Stimulated activated CD4-positive, alpha-beta T cell treated with anti-CD3 and anti-CD28 coated beads, Interleukin-4, amount 100 ng/mL, for 48 hours (primary cell): ENCODE results near the gene PITPNC1.
"Not testable (repeated sequence)": the region's sequence is repeated elsewhere in the genome, so short reads cannot be mapped to it uniquely, and the experiment has no call there.

Experiments
- DNase-seq, 2 donors: peaks; one replicate each; pipeline ENCODE4 v3.0.0-alpha.2; 2020; ENCODE audit warnings: low read depth in 2 of 2

The PITPNC1 gene

DNA sequence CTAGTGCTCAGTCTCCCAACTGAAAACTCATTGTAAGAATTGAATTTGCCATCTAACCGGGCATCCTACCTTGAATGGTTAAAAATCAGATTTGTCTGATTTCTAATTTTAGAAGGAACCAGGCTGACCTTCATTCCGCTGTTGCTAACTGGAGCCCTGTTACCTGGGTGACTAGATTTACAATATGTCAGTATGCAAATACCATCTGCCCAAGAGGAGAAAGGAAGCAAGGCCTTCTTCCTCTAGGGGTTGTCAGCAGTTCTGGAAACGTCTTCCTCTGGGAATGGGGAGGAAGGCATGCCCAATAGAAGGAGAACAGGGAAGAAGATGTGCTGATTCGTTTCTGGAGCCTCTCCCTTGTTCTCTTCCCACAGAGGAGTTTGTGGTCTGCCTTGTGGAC is 137.9 kb downstream of the PITPNC1 start:
- no peak for DNase-seq

DNA sequence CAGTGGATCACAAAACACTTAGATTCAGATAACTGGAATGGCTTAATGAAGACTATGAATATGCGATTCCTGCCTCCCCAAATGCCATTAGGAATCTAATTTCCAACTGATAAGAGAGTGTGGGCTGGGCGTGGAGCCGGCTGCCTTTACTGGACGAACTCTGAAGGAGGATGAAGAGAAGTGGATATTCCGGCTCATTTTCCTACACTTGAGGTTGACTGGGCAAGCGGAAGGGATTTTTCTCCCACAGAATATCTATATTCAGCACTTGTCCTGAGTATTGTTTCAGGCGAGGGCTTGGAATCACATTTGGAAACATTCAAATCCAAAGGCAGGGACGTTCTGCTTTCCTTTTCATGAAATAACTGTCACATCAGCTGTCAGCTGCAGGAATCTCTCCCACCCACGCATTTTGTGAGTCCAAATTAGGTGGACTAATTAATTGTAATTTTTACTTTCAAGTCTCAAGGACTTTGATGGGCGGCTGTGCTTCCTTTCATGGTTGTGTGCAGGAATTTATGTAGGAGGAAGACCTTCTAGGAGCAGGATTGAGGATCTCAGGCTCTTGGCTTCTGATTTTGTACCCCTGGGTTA is 138.5 kb downstream of the PITPNC1 start:
- DNase-seq = no peak

DNA sequence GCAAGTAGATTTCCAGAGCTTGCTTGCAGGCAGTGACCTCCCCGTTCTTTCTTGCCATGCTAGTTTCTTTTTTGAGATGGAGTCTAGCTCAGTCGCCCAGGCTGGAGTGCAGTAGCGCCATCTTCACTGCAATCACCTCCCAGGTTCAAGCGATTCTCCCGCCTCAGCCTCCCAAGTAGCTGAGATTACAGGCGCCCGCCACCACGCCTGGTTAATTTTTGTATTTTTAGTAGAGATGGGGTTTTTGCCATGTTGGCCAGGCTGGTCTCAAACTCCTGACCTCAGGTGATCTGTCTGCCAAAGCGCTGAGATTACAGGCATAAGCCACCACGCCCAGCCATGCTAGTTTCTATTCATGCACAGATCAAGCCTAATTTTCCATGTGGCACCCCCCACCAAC is 139.5 kb downstream of the PITPNC1 start:
- DNase-seq = not testable (repeated sequence)

DNA sequence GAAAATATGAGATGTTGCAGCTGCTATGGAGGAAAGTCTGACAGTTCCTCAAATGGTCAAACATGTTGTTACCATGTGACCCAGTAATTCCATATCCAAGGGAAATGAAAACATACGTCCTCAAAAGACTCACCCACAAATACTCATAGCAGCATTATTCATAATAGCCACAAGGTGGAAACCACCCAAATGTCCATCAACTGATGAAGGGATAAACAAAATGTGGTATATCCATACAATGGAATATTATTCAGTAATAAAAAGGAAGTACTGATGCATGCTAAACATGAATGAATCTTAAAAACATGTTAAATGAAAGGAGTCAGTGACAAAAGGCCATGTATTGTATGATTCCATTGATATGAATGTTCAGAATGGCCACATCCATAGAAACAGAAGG is 140.2 kb downstream of the PITPNC1 start:
- no peak for DNase-seq

DNA sequence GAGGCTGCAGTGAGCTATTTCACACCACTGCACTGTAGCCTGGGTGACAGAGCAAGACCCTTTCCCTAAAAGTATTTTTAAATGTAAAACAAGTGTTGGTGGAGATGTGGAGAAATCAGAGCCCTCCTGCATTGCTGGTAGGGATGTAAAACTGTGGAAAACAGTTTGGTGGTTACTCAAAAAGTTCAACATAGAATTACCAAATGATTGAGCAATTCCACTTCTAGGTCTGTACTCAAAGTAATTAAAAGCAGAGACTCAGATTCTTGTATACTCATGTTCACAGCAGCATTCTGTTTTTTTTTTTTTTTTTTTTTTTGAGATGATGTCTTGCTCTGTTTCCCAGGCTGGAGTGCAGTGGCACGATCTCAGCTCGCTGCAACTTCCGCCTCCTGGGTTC is 141.8 kb downstream of the PITPNC1 start:
- DNase-seq = no peak

DNA sequence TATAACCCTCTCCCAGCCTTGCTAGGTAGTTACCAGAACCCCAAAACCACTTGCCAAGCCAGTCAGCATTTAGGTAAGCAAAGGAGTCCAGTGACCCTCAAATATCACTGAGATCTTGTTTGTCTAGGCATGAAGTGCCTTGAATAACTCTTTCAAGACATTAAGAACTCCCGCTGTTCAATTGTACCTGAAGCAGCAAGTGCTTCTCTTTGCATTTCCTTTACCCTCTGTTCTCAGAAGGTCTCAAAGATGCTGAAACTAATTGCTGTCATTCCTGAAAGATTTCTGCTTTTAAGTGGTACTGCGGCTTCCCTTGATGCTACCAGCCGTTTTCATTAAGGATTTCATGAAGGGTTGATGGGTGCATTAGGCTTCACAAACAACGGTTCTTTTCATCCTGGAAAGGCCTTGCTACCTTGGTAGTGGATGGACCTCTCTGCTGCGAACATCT is 142.7 kb downstream of the PITPNC1 start:
- DNase-seq = no peak

DNA sequence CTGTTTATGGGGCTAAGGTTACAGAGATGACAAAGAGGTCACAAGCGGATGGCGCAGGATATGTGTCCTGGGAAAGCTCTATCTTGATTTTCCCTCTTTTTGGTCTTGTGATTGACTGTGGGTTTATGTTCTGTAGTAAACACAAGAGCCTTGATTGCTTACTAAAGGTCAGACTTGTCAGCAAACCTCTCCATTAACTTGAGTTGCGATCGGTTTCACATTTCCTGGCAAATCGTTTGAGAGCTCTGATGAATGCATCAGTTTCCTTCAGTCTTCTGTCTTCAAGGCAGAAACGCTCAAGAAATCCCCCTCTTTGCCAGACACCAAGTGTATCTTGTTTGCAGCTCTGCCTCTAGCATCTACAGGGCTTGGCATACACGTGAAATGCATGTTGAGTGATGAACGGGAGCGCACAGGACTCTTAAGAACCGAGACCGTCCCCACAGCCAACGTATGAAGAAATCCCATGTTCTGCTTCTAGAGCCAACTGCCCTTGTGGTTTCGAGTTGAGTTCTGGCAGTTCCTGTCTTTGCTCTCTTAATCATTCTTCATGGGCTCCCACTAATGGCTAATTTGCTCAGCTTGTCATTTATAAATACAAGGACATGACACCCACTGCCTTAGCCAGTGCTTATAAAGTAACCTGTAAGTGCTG is 143.3 kb downstream of the PITPNC1 start:
- DNase-seq = no peak

DNA sequence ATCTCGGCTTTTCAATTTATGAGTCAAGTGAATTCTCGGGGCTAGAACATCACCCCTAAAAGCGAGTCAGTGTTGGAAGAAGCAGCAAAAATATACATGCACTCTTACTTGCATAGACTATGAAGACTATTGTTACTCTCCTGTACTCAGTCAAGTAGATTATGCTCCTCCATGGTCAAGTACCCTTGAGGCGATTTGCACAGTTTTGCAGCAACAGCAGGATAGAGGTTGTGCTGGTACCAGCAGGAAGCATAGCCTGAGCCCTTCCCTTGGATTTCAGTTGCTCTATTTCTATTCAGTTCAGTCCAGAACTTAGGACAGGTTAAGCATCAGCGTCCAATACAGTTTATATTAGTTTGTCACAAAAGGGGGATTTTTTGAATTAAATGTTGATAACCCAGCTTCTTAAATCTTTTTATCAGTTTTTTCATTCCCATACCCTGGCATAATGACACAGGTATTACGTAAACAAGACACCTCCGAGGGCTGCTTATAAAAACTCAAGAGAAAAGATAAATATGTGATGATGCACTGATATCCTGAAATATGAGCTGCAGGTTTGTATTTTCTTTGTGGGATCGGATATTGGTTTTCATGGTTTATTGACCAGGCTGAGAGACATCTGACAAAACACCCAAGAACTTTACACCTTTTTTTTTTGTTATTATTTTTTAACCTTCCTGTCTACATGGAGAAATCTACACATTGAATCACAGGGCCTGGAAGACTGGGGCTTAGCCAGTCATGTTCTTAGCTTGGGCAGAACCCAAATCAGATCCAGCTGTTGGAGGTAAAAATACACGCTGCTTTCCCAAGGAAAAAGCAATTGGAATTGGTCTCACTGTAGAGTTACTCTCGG is 144.1 kb downstream of the PITPNC1 start:
- DNase-seq = no peak

DNA sequence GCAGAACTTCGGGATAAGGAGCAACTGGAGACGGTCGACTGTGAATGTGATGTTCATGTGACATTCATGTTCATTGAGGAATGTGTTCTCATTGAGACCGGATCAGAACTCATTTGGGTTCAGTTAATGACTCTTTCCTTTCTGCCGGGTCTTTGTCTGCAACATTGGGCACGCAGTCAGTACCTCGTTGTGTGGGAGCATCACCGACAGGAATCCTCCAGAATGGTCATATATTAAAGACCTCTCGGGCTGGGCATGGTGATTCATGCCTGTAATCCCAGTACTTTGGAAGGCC is 144.6 kb downstream of the PITPNC1 start:
- no peak for DNase-seq

DNA sequence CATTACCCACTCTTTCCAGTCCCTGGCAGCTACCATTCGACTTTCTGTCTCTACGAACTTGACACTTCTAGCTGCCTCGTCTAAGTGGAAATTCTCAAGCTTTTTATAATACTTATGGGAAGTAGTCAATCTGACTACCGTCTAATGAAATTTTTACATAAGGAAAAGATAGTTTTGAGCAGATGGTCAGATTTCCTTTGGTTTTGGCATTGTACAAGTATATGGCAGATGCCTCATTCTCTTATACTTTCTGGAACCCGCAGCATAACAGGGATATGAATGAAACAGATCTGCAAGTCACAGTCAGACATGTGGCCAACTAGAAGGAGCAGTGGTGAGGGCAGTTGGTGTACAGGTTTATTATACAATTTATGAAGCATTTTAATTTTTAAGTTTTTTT is 146.0 kb downstream of the PITPNC1 start:
- no peak for DNase-seq

DNA sequence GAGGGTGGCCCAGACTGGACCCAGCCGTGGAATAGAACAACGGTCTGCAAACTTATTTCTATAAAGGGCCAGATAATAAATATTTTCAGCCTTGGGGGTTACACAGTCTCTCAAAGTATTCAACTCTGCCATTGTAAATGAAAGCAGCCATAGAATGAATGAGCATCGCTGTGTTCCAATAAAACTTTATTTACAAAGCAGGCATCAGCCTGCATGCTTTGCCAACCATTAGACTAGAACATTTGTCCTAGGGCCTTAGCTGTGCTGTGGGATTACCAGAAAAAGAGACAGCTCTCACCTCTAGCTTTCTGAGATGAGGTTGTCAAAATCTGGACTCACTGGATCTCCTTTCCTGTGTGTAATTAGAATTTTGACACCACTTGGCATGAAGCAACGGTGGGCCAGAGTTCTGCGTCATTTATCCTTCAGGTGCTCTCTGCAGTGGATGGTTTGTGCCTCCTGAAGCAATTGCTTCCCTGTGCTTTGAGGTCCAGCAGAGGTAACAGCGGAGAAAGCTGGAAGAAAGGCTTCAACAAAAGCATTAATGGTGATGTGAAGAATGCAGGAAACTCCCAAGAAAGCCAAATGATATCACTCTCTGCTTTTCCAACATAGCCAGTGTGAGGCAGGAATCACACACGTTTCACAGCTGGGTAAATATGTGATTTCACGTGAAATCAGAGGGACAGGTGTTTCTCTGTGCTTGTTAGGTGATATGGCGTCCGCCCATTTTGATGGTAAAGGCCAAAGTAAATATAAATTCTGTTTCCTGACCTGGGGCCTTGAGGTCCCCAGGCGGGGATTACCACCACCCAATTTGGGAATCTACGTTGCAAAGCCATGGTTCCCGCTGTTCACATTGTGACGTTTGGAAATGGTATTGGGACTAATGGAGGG is 148.4 kb downstream of the PITPNC1 start:
- DNase-seq = no peak

DNA sequence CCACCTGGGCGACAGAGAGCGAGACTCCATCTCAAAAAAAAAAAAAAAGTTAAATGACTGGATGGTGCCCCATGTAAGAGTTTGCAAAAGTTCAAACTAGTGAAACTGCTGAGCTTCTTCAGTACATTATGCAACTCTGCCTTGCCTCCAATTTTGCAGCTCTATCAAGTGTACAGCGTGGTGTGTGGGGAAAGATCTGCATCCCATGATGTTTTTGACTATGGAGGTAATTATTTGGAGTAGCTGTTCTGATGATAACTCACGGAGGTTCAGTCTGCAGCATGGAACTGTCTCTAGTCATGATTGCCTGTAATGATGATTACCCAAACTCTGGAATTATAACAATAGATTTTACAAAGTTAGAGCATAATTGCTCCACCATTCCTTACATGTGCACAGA is 149.6 kb downstream of the PITPNC1 start:
- no peak for DNase-seq

DNA sequence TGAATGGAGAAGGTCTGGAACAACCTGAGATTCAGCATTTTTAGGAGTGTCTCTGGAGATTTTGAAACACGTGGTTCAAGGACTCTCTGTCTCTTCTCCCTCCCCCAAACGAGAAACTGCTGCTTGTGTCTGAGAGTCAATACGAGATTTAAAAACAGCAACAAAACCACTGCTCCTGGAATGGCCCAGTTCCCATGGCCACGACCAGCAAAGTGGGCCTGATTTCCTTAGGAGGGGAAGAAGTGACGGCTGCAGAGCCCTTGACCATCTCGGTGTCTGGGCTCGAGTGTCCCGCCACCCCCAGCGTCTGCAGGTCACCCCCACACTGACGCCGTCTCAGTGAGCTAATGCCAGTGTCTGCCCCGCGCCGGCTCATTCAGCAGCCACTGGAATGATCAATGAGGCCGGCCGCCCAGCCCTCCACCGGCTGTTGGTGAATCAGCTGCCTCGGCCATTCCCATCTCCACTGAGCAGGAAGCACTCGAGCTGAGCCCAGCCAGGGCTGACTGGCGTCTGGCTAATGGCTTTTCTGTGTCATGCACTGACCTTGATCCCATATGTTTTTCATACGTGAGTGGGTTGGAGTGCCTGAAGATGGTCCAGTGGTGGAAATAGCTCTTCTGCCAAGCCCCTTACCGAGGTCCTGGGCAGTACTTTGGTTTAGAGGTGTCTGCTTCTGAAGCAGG is 151.8 kb downstream of the PITPNC1 start:
- DNase-seq = no peak

DNA sequence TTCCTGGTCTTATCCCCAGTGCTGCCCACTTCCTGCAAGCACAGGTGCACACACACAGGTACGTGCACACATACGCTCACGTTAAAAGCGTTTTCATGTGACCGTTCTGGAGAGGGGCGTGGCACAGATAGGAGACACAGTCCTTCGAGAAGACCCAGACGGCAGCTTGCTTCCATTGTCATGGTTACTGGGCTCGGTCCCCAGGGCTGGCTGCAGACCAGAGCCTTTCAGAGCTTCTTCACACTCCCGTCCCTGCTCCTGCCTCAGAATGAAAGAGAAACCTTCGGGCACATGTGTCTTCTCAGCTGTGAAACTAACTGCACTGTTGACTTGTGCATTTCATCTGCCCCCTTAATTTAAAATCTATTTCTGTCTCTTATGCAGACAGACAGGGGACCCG is 154.2 kb downstream of the PITPNC1 start:
- no peak for DNase-seq

DNA sequence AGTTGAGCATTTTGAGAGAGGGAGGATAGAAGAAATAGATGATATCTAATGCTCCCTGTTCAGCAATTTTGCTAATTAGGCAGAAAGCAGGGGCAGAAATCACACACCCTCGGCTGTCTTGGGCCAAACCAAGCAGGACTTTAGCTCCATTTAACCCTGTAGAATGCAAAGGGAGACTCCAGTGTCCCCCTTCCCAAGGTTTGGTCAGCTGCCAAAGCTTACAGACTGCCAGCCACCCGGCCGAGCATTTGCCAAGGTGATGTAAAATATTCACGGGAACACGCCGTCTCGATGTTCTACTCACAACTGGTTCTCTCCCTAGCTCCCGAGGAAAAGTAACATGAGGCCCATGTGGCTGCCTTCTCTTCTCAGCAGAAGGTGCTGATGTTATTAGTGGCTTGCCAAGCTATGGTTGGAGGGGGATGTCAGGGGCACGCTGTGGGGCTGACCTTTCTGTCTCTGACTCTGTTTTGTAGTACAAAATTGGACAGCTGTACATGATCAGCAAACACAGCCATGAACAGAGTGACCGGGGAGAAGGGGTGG is 155.3 kb downstream of the PITPNC1 start:
- DNase-seq = no peak

DNA sequence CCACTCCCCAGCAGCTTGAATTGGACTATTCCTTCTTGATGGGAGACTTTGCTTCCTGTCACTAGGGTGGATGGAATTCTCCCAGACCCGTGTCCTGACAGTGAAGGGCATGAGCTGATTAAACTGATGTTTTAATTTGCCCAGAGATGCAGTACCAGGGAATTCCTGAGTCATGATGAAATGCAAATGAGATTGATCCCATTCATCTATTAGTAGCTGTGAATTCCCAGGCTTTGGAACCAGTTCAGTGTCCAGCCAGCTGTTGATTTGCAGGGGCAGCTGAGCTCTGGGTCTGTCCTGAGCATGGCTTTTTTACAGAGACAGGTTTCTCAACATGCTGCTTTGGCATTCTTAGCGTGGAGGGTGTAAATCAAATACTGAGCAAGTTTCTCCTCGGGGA is 157.9 kb downstream of the PITPNC1 start:
- no peak for DNase-seq

DNA sequence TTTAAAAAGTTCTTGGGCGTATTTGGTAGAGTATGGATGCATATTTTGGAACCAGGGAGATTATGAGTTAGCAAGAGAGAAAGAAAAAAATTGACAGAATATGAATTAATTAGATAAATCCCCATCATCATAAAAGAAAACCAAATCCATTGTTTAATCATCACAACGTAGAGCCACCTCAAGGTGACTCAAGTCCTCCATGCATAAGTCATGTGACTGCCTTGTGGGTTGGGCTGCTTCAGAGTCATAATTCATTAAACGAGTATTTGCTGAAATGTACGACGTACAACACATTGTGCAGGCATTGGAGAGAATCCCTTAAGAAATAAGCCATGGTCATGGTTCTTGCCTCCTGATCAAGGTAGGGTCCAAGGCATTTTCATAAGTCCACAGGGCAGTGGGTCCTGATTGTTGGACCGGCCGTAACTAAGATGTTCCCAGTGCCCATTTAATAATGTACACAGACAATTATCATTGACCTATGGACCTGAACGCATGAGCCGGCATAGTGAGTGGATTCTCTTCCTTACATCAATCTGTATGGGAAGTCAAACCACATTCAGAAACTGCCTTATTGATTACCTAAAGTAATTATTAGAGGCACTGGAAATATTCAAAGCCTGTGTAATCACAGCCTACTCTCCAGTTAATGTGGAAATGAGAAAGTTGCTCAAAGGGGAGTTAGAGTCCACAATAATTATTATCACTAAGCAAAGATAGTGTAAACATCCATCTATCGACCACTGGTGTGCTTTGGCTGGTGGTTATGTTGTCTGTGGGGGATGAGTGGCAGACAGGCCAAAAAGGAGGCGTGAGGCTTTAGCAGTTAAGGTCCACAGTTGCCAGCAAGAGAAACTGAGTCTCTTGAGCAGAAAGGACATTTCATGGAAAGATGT is 165.4 kb downstream of the PITPNC1 start:
- DNase-seq = no peak

DNA sequence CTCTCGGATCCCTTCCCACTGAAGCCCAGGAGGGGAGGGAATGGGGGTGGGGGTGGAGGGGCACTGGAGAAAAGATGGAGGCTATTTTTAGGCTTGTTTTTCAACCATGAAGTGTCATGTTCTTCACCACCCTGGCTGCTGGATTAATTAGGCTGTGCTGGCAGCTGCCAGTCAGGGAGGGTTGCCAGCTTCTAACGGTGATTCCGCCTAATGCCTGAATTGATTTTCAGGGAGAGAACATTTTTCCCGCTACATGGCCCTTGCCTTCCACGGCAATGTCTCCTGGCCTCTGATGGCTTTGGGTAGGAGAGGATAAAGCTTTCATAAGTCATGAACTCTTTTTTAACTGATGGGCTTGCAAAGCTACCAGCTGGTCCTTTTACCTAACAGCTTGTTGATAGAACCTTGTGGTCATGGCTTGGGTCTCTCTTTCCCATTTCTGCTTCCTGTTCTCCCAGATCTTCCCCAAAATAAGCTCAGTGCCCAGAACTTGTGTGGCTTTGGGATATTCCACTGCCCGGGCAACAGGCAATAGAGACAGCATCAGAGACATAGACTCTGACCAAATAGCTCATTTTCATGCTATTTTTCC is 167.4 kb downstream of the PITPNC1 start:
- DNase-seq = no peak

DNA sequence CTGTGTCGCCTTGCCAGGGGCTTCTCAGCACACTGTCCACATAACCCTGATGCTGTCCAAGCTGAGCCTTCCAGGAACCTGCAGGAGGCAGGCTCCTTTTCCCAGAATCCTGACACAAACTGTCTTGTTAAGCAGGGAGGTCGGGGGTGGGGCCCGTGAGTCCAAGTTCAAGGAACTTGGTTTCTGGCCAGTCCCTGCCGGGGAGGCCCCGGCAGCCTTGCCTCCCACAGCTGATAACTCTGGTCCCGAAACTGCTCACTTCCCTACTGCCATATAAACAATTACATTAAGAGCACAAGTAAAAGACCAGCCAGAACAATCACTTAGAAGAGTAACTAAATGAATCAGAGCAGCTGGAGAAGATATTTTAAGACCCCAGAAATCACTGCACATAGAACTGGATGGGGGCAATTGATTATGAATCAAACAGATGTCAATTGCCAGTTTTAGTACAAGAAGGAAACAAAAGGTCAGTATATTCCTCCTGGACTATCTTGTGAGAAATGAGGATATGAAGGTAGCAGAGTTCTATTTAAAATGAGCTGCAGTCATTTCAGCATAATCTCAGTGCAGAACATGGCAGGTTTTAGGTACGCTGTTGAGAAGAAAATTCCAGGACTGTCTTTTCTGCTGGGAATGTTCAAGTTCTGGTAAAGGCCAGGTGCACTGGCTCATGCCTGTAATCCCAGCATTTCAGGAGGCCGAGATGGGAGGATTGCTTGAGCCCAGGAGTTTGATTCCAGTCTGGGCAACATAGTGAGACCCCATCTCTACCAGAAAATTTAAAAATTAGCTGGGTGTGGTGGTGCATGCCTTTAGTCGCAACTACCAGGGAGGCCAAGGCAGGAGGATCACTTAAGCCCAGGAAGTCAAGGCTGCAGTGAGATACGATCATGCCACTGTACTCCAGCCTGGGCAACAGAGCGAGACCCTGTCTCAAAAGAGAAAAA is 169.8 kb downstream of the PITPNC1 start:
- no peak for DNase-seq
